GM12878 (cell line): ENCODE data around the gene CCT4. TPM values are rescaled to one million over a fixed set of nuclear protein-coding genes. Genes with fewer than 3 reads are reported as not detected.
"Not testable (repeated sequence)": the region's sequence is repeated elsewhere in the genome, so short reads cannot be mapped to it uniquely, and the experiment has no call there.

Source experiments
- ATAC-seq: fragments of 200-7000 bp; cut with Tn5 transposase; 3 replicates; pipeline ENCODE4 v1.9.1; 2020; ENCODE audit warnings: mild to moderate bottlenecking, moderate library complexity
- BruUV-seq: library from RNA; stranded (reverse); fragments of 400-500 nt; replicated peaks from 2 replicates; lab custom pipeline; 2021; lab: Mats Ljungman, UMichigan
- CTCF ChIA-PET: fragments of 300-600 bp; sonication (Branson Sonifier 250); formaldehyde crosslinking; extraction: SDS; loops from one replicate; lab custom pipeline; 2021; ENCODE audit warnings: inconsistent platforms; lab: Yijun Ruan, JAX
- POLR2A ChIA-PET: fragments of 350-600 bp; formaldehyde crosslinking; extraction: SDS; loops from one replicate; lab custom pipeline; 2021; ENCODE audit warnings: inconsistent platforms; lab: Charles Lee
- RAD21 ChIA-PET: fragments of 300-600 bp; sonication (Branson Sonifier 250); formaldehyde crosslinking; loops from one replicate; lab custom pipeline; 2023; ENCODE audit warnings: antibody characterized with exemption; ENCODE audit not compliant: unreplicated experiment; lab: Charles Lee
- SMC1A ChIA-PET: fragments of 300-600 bp; sonication (Branson Sonifier 250); formaldehyde crosslinking; loops from one replicate; lab custom pipeline; 2023; ENCODE audit not compliant: unreplicated experiment, uncharacterized antibody; lab: Charles Lee
- DNase-seq: peaks from one replicate; pipeline ENCODE4 v3.0.0-alpha.2; 2011; ENCODE audit warnings: low read depth, low spot score
- FAIRE-seq: peaks from 3 replicates; lab custom pipeline; 2011; peaks lifted over from hg19 to GRCh38; lab: Jason Lieb, UNC
- H2AFZ ChIP-seq: 2 replicates; pipeline ENCODE4 v1.6.0; 2011; ENCODE audit warnings: low read depth, low read length, control low read depth; ENCODE audit not compliant: control insufficient read depth
- H3K27ac ChIP-seq: 2 replicates; pipeline ENCODE4 v1.5.1; 2011; ENCODE audit warnings: control low read depth; ENCODE audit not compliant: control insufficient read depth, insufficient read depth
- H3K27me3 ChIP-seq, 2 experiments: replicated peaks in 1 of 2; 2 replicates each; pipeline versions ENCODE4 v1.6.0 to v1.6.1; 2011; ENCODE audit warnings: low read length in 1 of 2; ENCODE audit not compliant: control insufficient read depth in 2 of 2, insufficient read depth in 2 of 2
- H3K36me3 ChIP-seq, 2 experiments: 2 replicates each; pipeline ENCODE4 v1.5.1; 2011; ENCODE audit warnings: low read length in 1 of 2; ENCODE audit not compliant: control insufficient read depth in 2 of 2, insufficient read depth in 2 of 2
- H3K4me1 ChIP-seq: 2 replicates; pipeline ENCODE4 v1.6.1; 2011; ENCODE audit warnings: mild to moderate bottlenecking, low read length, moderate library complexity, mixed read lengths; ENCODE audit not compliant: control insufficient read depth, insufficient read depth
- H3K4me2 ChIP-seq: 2 replicates; pipeline ENCODE4 v1.6.0; 2011; ENCODE audit warnings: control low read depth; ENCODE audit not compliant: control insufficient read depth, insufficient read depth
- H3K4me3 ChIP-seq: fragments of 200-600 bp; sonication (generic); 2 replicates; pipeline ENCODE4 v1.5.1; 2016
- H3K79me2 ChIP-seq: 2 replicates; pipeline ENCODE4 v1.6.0; 2011; ENCODE audit warnings: low read length; ENCODE audit not compliant: control insufficient read depth, insufficient read depth
- H3K9ac ChIP-seq: 2 replicates; pipeline ENCODE4 v1.8.0; 2011; ENCODE audit warnings: low read length, control low read depth, mixed read lengths; ENCODE audit not compliant: control insufficient read depth, insufficient read depth
- H3K9me3 ChIP-seq: replicated peaks from 3 replicates; pipeline ENCODE4 v1.5.1; 2011; ENCODE audit warnings: mild to moderate bottlenecking, low read length; ENCODE audit not compliant: control insufficient read depth, insufficient read depth
- H4K20me1 ChIP-seq: 2 replicates; pipeline ENCODE4 v1.6.0; 2011; ENCODE audit not compliant: control insufficient read depth, insufficient read depth
- CHD4 ChIP-seq: fragments of 200-600 bp; sonication (generic); IDR thresholded peaks from 2 replicates; pipeline ENCODE4 v1.6.1; 2016; ENCODE audit warnings: mild to moderate bottlenecking
- DPF2 ChIP-seq: fragments of 450-650 bp; IDR thresholded peaks from 2 replicates; pipeline ENCODE4 v1.6.1; 2017; ENCODE audit warnings: mild to moderate bottlenecking
- GABPA ChIP-seq: IDR thresholded peaks from 2 replicates; pipeline ENCODE4 v1.6.1; 2014; ENCODE audit warnings: antibody characterized with exemption, low read depth, mild to moderate bottlenecking, inconsistent platforms
- KLF5 ChIP-seq: fragments of 450-650 bp; IDR thresholded peaks from 2 replicates; pipeline ENCODE4 v1.6.1; 2014; ENCODE audit warnings: mild to moderate bottlenecking; ENCODE audit not compliant: partially characterized antibody
- NR2C2 ChIP-seq: IDR thresholded peaks from 2 replicates; pipeline ENCODE4 v1.6.1; 2011; ENCODE audit warnings: borderline replicate concordance, low read depth; ENCODE audit not compliant: control insufficient read depth, insufficient read length
- PBX3 ChIP-seq: IDR thresholded peaks from 2 replicates; pipeline ENCODE4 v1.6.1; 2011; ENCODE audit warnings: mild to moderate bottlenecking, low read depth, low read length, moderate library complexity; ENCODE audit not compliant: insufficient replicate concordance
- POLR2AphosphoS2 ChIP-seq: IDR thresholded peaks from 2 replicates; pipeline ENCODE4 v1.6.1; 2011; ENCODE audit warnings: low read depth, mild to moderate bottlenecking, low read length, improper control_type of control experiment, moderate library complexity
- SP1 ChIP-seq: IDR thresholded peaks from one replicate; pipeline ENCODE4 v1.6.1; 2011; ENCODE audit warnings: low read depth, low read length
- whole genome bisulfite sequencing: methylation state at CpG from one replicate; pipeline ENCODE4 v1.1.6; 2016; ENCODE audit warnings: low lambda C conversion rate; ENCODE audit not compliant: insufficient replicate concordance, insufficient coverage; ENCODE audit errors: missing lambda C conversion rate; 5-methylcytosine and 5-hydroxymethylcytosine counted together
- in situ Hi-C: fragments of 300-500 bp; cut with MboI; formaldehyde crosslinking; loops from 9 replicates; pipeline ENCODE4 v1.14.3; 2018; ENCODE audit warnings: mixed read lengths
- intact Hi-C: fragments of 100-400 bp; cut with micrococcal nuclease; formaldehyde crosslinking; loops from one replicate; pipeline ENCODE4 v1.14.2; 2022; ENCODE audit not compliant: unreplicated experiment
- polyA plus RNA-seq, 11 experiments: library from polyadenylated mRNA; depleted of rRNA in 4 of 11; unstranded in 6 of 11; stranded (reverse) in 5 of 11; fragments of >200 nt; fragmentation: Nextera tagmentation in 4 of 11; fragmentation: Illumina TruSeq in 1 of 11; extraction: Ambion mirVana in 4 of 11; extraction: Trizol in 1 of 11; gene quantifications; 1 replicate in 1 of 11; 2 replicates in 10 of 11; pipeline versions ENCODE4 v1.2.1 to v1.2.3, GENCODE V29; 2011 to 2016; ENCODE audit warnings: inconsistent platforms in 2 of 11, missing spikeins in 2 of 11, low read depth in 1 of 11
- total RNA-seq, 4 experiments: library from RNA; depleted of rRNA in 3 of 4; stranded (reverse); fragments of >200 nt in 3 of 4; fragmentation: Illumina TruSeq in 1 of 4; extraction: Trizol in 1 of 4; gene quantifications; 2 replicates each; pipeline versions ENCODE4 v1.2.1 to v1.2.3, GENCODE V29; 2013 to 2021
- TF ChIP-seq, protein P1 (sequence below): fragments of 450-650 bp; IDR thresholded peaks from 2 replicates; pipeline ENCODE4 v1.6.1; 2016; ENCODE audit warnings: mild to moderate bottlenecking, moderate library complexity, borderline replicate concordance
- TF ChIP-seq, protein P2 (sequence below): fragments of 450-650 bp; IDR thresholded peaks from 2 replicates; pipeline ENCODE4 v1.6.1; 2018; ENCODE audit warnings: mild to moderate bottlenecking, low read depth, moderate library complexity; ENCODE audit not compliant: partially characterized antibody
- TF ChIP-seq, protein P3 (sequence below), 3 experiments: IDR thresholded peaks in 2 of 3; conservative IDR thresholded peaks in 1 of 3; 2 replicates each; pipeline ENCODE4 v1.5.1; 2011; ENCODE audit warnings: low read depth in 3 of 3, low read length in 3 of 3, mild to moderate bottlenecking in 3 of 3, control low read depth in 2 of 3, moderate library complexity in 2 of 3, inconsistent platforms in 1 of 3, mixed read lengths in 1 of 3; ENCODE audit not compliant: control insufficient read depth in 2 of 3, insufficient read depth in 1 of 3; ENCODE audit errors: extremely low read depth in 1 of 3

CCT4 gene
- total and polyA plus RNA-seq, 10 of the 15 experiments (the other 5 are each of a cell fraction or from before 2014, with no cell fraction given) = 76.6 to 320 (median 211) TPM

- TF ChIP-seq, protein P1, sequence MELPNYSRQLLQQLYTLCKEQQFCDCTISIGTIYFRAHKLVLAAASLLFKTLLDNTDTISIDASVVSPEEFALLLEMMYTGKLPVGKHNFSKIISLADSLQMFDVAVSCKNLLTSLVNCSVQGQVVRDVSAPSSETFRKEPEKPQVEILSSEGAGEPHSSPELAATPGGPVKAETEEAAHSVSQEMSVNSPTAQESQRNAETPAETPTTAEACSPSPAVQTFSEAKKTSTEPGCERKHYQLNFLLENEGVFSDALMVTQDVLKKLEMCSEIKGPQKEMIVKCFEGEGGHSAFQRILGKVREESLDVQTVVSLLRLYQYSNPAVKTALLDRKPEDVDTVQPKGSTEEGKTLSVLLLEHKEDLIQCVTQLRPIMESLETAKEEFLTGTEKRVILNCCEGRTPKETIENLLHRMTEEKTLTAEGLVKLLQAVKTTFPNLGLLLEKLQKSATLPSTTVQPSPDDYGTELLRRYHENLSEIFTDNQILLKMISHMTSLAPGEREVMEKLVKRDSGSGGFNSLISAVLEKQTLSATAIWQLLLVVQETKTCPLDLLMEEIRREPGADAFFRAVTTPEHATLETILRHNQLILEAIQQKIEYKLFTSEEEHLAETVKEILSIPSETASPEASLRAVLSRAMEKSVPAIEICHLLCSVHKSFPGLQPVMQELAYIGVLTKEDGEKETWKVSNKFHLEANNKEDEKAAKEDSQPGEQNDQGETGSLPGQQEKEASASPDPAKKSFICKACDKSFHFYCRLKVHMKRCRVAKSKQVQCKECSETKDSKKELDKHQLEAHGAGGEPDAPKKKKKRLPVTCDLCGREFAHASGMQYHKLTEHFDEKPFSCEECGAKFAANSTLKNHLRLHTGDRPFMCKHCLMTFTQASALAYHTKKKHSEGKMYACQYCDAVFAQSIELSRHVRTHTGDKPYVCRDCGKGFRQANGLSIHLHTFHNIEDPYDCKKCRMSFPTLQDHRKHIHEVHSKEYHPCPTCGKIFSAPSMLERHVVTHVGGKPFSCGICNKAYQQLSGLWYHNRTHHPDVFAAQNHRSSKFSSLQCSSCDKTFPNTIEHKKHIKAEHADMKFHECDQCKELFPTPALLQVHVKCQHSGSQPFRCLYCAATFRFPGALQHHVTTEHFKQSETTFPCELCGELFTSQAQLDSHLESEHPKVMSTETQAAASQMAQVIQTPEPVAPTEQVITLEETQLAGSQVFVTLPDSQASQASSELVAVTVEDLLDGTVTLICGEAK = no peak
- no peak for TF ChIP-seq POLR2AphosphoS2
- no peak for TF ChIP-seq NR2C2
- TF ChIP-seq GABPA = no peak
- TF ChIP-seq SP1 = no peak
- no peak for TF ChIP-seq DPF2
- TF ChIP-seq KLF5 = no peak
- no peak for TF ChIP-seq PBX3
- TF ChIP-seq, protein P2, sequence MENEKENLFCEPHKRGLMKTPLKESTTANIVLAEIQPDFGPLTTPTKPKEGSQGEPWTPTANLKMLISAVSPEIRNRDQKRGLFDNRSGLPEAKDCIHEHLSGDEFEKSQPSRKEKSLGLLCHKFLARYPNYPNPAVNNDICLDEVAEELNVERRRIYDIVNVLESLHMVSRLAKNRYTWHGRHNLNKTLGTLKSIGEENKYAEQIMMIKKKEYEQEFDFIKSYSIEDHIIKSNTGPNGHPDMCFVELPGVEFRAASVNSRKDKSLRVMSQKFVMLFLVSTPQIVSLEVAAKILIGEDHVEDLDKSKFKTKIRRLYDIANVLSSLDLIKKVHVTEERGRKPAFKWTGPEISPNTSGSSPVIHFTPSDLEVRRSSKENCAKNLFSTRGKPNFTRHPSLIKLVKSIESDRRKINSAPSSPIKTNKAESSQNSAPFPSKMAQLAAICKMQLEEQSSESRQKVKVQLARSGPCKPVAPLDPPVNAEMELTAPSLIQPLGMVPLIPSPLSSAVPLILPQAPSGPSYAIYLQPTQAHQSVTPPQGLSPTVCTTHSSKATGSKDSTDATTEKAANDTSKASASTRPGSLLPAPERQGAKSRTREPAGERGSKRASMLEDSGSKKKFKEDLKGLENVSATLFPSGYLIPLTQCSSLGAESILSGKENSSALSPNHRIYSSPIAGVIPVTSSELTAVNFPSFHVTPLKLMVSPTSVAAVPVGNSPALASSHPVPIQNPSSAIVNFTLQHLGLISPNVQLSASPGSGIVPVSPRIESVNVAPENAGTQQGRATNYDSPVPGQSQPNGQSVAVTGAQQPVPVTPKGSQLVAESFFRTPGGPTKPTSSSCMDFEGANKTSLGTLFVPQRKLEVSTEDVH = no peak
- TF ChIP-seq, protein P3, sequence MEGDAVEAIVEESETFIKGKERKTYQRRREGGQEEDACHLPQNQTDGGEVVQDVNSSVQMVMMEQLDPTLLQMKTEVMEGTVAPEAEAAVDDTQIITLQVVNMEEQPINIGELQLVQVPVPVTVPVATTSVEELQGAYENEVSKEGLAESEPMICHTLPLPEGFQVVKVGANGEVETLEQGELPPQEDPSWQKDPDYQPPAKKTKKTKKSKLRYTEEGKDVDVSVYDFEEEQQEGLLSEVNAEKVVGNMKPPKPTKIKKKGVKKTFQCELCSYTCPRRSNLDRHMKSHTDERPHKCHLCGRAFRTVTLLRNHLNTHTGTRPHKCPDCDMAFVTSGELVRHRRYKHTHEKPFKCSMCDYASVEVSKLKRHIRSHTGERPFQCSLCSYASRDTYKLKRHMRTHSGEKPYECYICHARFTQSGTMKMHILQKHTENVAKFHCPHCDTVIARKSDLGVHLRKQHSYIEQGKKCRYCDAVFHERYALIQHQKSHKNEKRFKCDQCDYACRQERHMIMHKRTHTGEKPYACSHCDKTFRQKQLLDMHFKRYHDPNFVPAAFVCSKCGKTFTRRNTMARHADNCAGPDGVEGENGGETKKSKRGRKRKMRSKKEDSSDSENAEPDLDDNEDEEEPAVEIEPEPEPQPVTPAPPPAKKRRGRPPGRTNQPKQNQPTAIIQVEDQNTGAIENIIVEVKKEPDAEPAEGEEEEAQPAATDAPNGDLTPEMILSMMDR (IDR thresholded peaks at IDR 0.05 in 2 of 3, conservative IDR thresholded peaks at IDR 0.05 in 1 of 3; ENCODE audit: control insufficient read depth in 2 of 3, extremely low read depth in 1 of 3, insufficient read depth in 1 of 3, low read depth in 3 of 3, low read length in 3 of 3) = no peak
- no peak for TF ChIP-seq CHD4
Observed at GRCh38 chr2:61876400-61876799, 12.1 kb downstream of the CCT4 start (continued).

DNA sequence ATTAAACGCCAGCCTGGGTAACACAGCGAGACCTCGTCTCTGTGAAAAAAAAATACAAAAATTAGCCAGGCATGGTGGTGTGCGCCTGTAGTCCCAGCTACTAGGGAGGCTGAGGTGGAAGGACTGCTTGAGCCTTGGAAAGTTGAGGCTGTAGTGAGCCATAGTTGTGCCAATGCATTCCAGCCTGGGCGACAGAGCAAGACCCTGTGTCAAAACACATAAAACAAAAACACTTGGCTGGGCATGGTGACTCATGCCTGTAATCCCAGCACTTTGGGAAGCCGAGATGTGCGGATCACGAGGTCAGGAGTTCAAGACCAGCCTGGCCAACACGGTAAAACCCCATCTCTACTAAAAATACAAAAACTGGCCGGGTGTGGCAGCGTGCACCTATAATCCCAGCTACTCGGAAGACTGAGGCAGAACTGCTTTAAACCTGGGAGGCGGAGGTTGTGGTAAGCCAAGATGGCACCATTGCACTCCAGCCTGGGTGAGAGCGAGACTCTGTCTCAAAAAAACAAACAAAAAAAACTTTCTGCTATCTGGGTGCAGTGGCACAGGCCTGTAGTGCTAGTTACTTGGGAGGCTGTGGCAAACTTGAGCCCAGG, 21.9 kb downstream of the CCT4 start:
- ChIA-PET POLR2A (interaction anchor here (0.7 to 0.9 kb wide), 2 partner anchors 10 to 159 kb away, joined by 3 read pairs; no protein-coding TSS in a partner anchor), SMC1A (interaction anchor here (1.3 kb wide), 1 partner anchor 333 kb away, joined by 3 read pairs; no protein-coding TSS in a partner anchor), CTCF (interaction anchor here (1.0 to 1.7 kb wide), 3 partner anchors 10 to 172 kb away, joined by 3 to 6 read pairs (median 4); partner anchors contain the start of gene FAM161A)
- H3K27ac ChIP-seq, H4K20me1 ChIP-seq, H3K9ac ChIP-seq, BruUV-seq, H3K79me2 ChIP-seq, H3K9me3 ChIP-seq, H3K4me1 ChIP-seq, H3K4me2 ChIP-seq, ATAC-seq, H3K4me3 ChIP-seq, FAIRE-seq, H2AFZ ChIP-seq, DNase-seq, RAD21 ChIA-PET, in situ Hi-C loops, intact Hi-C loops, H3K27me3 ChIP-seq: not testable (repeated sequence)
- peaks cover 7 to 12% of the 10 kb centered on the region in 2 experiments for H3K36me3 ChIP-seq
- 96% methylated on average over 14 of the region's 14 CpGs for WGBS
